H1 (cell line): ENCODE measurements around the gene ZNF536. TPM values are rescaled to one million over a fixed set of nuclear protein-coding genes. Genes with fewer than 3 reads are reported as not detected.

Source experiments
- CTCF ChIA-PET: fragments of 300-600 bp; sonication (Branson Sonifier 250); formaldehyde crosslinking; loops from one replicate; lab custom pipeline; 2021; ENCODE audit not compliant: partially characterized antibody; lab: Charles Lee
- POLR2A ChIA-PET: fragments of 300-600 bp; sonication (Branson Sonifier 250); formaldehyde crosslinking; loops from one replicate; lab custom pipeline; 2021; ENCODE audit warnings: inconsistent platforms; ENCODE audit not compliant: partially characterized antibody; lab: Charles Lee
- DNase-seq, 2 experiments: peaks; one replicate each; pipeline versions ENCODE4 v3.0.0 to v3.0.0-alpha.2; 2010 to 2022; ENCODE audit warnings: low spot score in 2 of 2, low read depth in 1 of 2, mixed read lengths in 1 of 2
- FAIRE-seq: peaks from 2 replicates; lab custom pipeline; 2011; peaks lifted over from hg19 to GRCh38; lab: Jason Lieb, UNC
- H2AFZ ChIP-seq: 2 replicates; pipeline ENCODE4 v1.8.1; 2012; ENCODE audit warnings: low read length, inconsistent platforms
- H2AK5ac ChIP-seq: 2 replicates; pipeline ENCODE4 v1.6.1; 2013; ENCODE audit warnings: low read depth, low read length
- H2BK120ac ChIP-seq: replicated peaks from 2 replicates; pipeline ENCODE3; 2013; ENCODE audit warnings: low read depth, low read length, inconsistent platforms
- H2BK12ac ChIP-seq: 2 replicates; pipeline ENCODE4 v1.6.1; 2013; ENCODE audit warnings: low read depth, low read length
- H2BK15ac ChIP-seq: 2 replicates; pipeline ENCODE4 v1.6.1; 2013; ENCODE audit warnings: low read length
- H2BK20ac ChIP-seq: 2 replicates; pipeline ENCODE4 v1.6.1; 2013; ENCODE audit warnings: low read length
- H2BK5ac ChIP-seq: 2 replicates; pipeline ENCODE4 v1.6.1; 2013; ENCODE audit warnings: low read depth, low read length
- H3K14ac ChIP-seq: 2 replicates; pipeline ENCODE4 v1.6.1; 2013; ENCODE audit warnings: inconsistent platforms; ENCODE audit not compliant: insufficient read length
- H3K18ac ChIP-seq: 2 replicates; pipeline ENCODE4 v1.6.1; 2013; ENCODE audit warnings: low read length; ENCODE audit errors: extremely low read depth
- H3K23ac ChIP-seq: 2 replicates; pipeline ENCODE4 v1.6.1; 2013; ENCODE audit warnings: inconsistent platforms; ENCODE audit not compliant: insufficient read length
- H3K23me2 ChIP-seq: 2 replicates; pipeline ENCODE4 v1.6.1; 2013; ENCODE audit warnings: low read depth, low read length
- H3K27ac ChIP-seq: 2 replicates; pipeline ENCODE4 v1.6.1; 2011; ENCODE audit warnings: low read depth, low read length, inconsistent platforms
- H3K27me3 ChIP-seq, 4 experiments: replicated peaks in 1 of 4; 1 replicate in 1 of 4; 2 replicates in 3 of 4; pipeline versions ENCODE4 v1.6.1 to v1.8.1; 2011 to 2013; ENCODE audit warnings: low read length in 3 of 4, mild to moderate bottlenecking in 3 of 4, inconsistent platforms in 2 of 4, mixed read lengths in 2 of 4, moderate library complexity in 1 of 4; ENCODE audit not compliant: control insufficient read depth in 3 of 4, insufficient read depth in 3 of 4; ENCODE audit errors: extremely low read depth in 1 of 4
- H3K36me3 ChIP-seq, 4 experiments: 2 replicates each; pipeline versions ENCODE4 v1.6.1 to v1.8.1; 2011 to 2013; ENCODE audit warnings: mild to moderate bottlenecking in 4 of 4, low read length in 3 of 4, moderate library complexity in 2 of 4, control low read depth in 1 of 4, inconsistent platforms in 1 of 4; ENCODE audit not compliant: insufficient read depth in 4 of 4, control insufficient read depth in 2 of 4
- H3K4ac ChIP-seq: replicated peaks from 2 replicates; pipeline ENCODE3; 2013; ENCODE audit warnings: low read length, low read depth, mixed read lengths, inconsistent platforms; ENCODE audit not compliant: insufficient read length
- H3K4me1 ChIP-seq, 4 experiments: replicated peaks in 1 of 4; 1 replicate in 1 of 4; 2 replicates in 3 of 4; pipeline versions ENCODE4 v1.6.1 to v1.8.1; 2011 to 2013; ENCODE audit warnings: low read length in 3 of 4, inconsistent platforms in 2 of 4, mixed read lengths in 1 of 4; ENCODE audit not compliant: insufficient read depth in 4 of 4, control insufficient read depth in 3 of 4
- H3K4me2 ChIP-seq, 2 experiments: 2 replicates each; pipeline versions ENCODE4 v1.6.1 to v1.8.1; 2011 to 2013; ENCODE audit warnings: low read depth in 2 of 2, low read length in 2 of 2, control low read depth in 1 of 2, inconsistent platforms in 1 of 2, mild to moderate bottlenecking in 1 of 2; ENCODE audit not compliant: insufficient read depth in 1 of 2
- H3K4me3 ChIP-seq, 4 experiments: fragments of 200-600, 300-600 bp in 1 of 4; sonication (generic), shearing (Covaris generic), sonication (Bioruptor Twin) in 1 of 4; 2 replicates each; pipeline versions ENCODE4 v1.5.1 to v1.8.1; 2011 to 2016; ENCODE audit warnings: low read length in 4 of 4, low read depth in 3 of 4, control low read depth in 2 of 4, inconsistent platforms in 2 of 4, mild to moderate bottlenecking in 2 of 4, mixed read lengths in 1 of 4, moderate library complexity in 1 of 4; ENCODE audit not compliant: insufficient read depth in 2 of 4; ENCODE audit errors: extremely low read depth in 1 of 4
- H3K56ac ChIP-seq: replicated peaks from 2 replicates; pipeline ENCODE3; 2013; ENCODE audit warnings: low read depth, mild to moderate bottlenecking, mixed read lengths, low read length, inconsistent platforms; ENCODE audit not compliant: insufficient read length
- H3K79me1 ChIP-seq: 2 replicates; pipeline ENCODE4 v1.6.1; 2013; ENCODE audit warnings: low read depth, low read length, control low read depth
- H3K79me2 ChIP-seq, 2 experiments: 2 replicates each; pipeline versions ENCODE4 v1.6.1 to v1.8.1; 2012 to 2013; ENCODE audit warnings: low read length in 2 of 2, mild to moderate bottlenecking in 2 of 2, inconsistent platforms in 1 of 2; ENCODE audit not compliant: insufficient read depth in 2 of 2, control insufficient read depth in 1 of 2
- H3K9ac ChIP-seq, 4 experiments: replicated peaks in 1 of 4; 1 replicate in 1 of 4; 2 replicates in 3 of 4; pipeline versions ENCODE4 v1.6.1 to v1.8.1; 2011 to 2013; ENCODE audit warnings: low read depth in 3 of 4, low read length in 3 of 4, control low read depth in 2 of 4, mild to moderate bottlenecking in 2 of 4, moderate library complexity in 2 of 4, inconsistent platforms in 1 of 4; ENCODE audit errors: extremely low read depth in 1 of 4
- H3K9me3 ChIP-seq, 2 experiments: 2 replicates each; pipeline versions ENCODE4 v1.6.1 to v1.8.1; 2012 to 2013; ENCODE audit warnings: mild to moderate bottlenecking in 2 of 2, moderate library complexity in 2 of 2, control low read depth in 1 of 2, inconsistent platforms in 1 of 2, low read depth in 1 of 2, low read length in 1 of 2, mixed read lengths in 1 of 2; ENCODE audit not compliant: insufficient read depth in 2 of 2
- H4K20me1 ChIP-seq, 2 experiments: replicated peaks in 1 of 2; 2 replicates each; pipeline versions ENCODE3 to v1.8.1; 2011 to 2013; ENCODE audit warnings: inconsistent platforms in 2 of 2, low read length in 2 of 2, mild to moderate bottlenecking in 1 of 2; ENCODE audit not compliant: insufficient read depth in 2 of 2, control insufficient read depth in 1 of 2
- H4K5ac ChIP-seq: 2 replicates; pipeline ENCODE4 v1.6.1; 2013; ENCODE audit warnings: low read length, low read depth, mixed read lengths, inconsistent platforms; ENCODE audit not compliant: insufficient read length
- H4K8ac ChIP-seq: 2 replicates; pipeline ENCODE4 v1.8.0; 2013; ENCODE audit warnings: mild to moderate bottlenecking, moderate library complexity, low read length, inconsistent platforms; ENCODE audit not compliant: insufficient read depth; ENCODE audit errors: extremely low read depth
- H4K91ac ChIP-seq: replicated peaks from 2 replicates; pipeline ENCODE3; 2013; ENCODE audit warnings: low read length, mixed read lengths, inconsistent platforms; ENCODE audit not compliant: insufficient read length
- ASH2L ChIP-seq: fragments of 200-600, 300-600 bp; sonication (generic); IDR thresholded peaks from one replicate; pipeline ENCODE4 v1.7.1; 2017; ENCODE audit warnings: low read length
- BACH1 ChIP-seq: IDR thresholded peaks from 2 replicates; pipeline ENCODE4 v1.6.1; 2012; ENCODE audit warnings: low read length, improper control_type of control experiment
- EP300 ChIP-seq, 2 experiments: IDR thresholded peaks; 1 replicate in 1 of 2; 2 replicates in 1 of 2; pipeline ENCODE4 v1.6.1; 2011 to 2012; ENCODE audit warnings: low read depth in 2 of 2, low read length in 2 of 2, mild to moderate bottlenecking in 2 of 2, borderline replicate concordance in 1 of 2, inconsistent platforms in 1 of 2, moderate library complexity in 1 of 2
- EZH2 ChIP-seq: fragments of 200-600 bp; sonication (generic); IDR thresholded peaks from 2 replicates; pipeline ENCODE4 v1.7.1; 2012; ENCODE audit warnings: low read depth, mild to moderate bottlenecking, moderate library complexity, low read length, inconsistent platforms; ENCODE audit not compliant: severe bottlenecking
- KDM4A ChIP-seq: IDR thresholded peaks from one replicate; pipeline ENCODE4 v1.7.1; 2012; ENCODE audit warnings: low read depth, mild to moderate bottlenecking, moderate library complexity, low read length, inconsistent platforms; ENCODE audit not compliant: severe bottlenecking
- PHF8 ChIP-seq: fragments of 200-600 bp; sonication (generic); conservative IDR thresholded peaks from 2 replicates; pipeline ENCODE4 v1.7.1; 2012; ENCODE audit warnings: low read depth, mild to moderate bottlenecking, inconsistent platforms, low read length, moderate library complexity
- RNF2 ChIP-seq: fragments of 200-900, 300-1000 bp; sonication (generic); IDR thresholded peaks from 2 replicates; pipeline ENCODE4 v1.7.1; 2016; ENCODE audit warnings: borderline replicate concordance, low read depth, mild to moderate bottlenecking, antibody characterized with exemption, low read length; ENCODE audit not compliant: poor library complexity, severe bottlenecking; ENCODE audit errors: missing control alignments
- RXRA ChIP-seq: IDR thresholded peaks from 2 replicates; pipeline ENCODE4 v1.6.1; 2011; ENCODE audit warnings: low read depth, mild to moderate bottlenecking, low read length, moderate library complexity; ENCODE audit not compliant: insufficient read depth
- SIX5 ChIP-seq: IDR thresholded peaks from 2 replicates; pipeline ENCODE4 v1.6.1; 2011; ENCODE audit warnings: mild to moderate bottlenecking, low read depth, low read length
- SUZ12 ChIP-seq: fragments of 200-600 bp; sonication (generic); IDR thresholded peaks from 2 replicates; pipeline ENCODE4 v1.6.1; 2012; ENCODE audit warnings: mild to moderate bottlenecking, inconsistent platforms, low read length, moderate library complexity, mixed read lengths
- YY1 ChIP-seq: IDR thresholded peaks from 2 replicates; pipeline ENCODE4 v1.6.1; 2011; ENCODE audit warnings: low read depth, mild to moderate bottlenecking, low read length
- WGBS, 2 experiments: shearing (Covaris generic) in 1 of 2; methylation state at CpG; one replicate each; pipeline versions ENCODE4 v1.1.6 to v1.1.7; 2013 to 2015; ENCODE audit warnings: low lambda C conversion rate in 2 of 2, mixed read lengths in 2 of 2, inconsistent platforms in 1 of 2, low coverage in 1 of 2, missing lambda C conversion rate in 1 of 2; ENCODE audit not compliant: insufficient replicate concordance in 2 of 2, insufficient coverage in 1 of 2, insufficient read length in 1 of 2; ENCODE audit errors: extremely low coverage in 1 of 2, missing lambda C conversion rate in 1 of 2; 5-methylcytosine and 5-hydroxymethylcytosine counted together
- polyA plus RNA-seq, 7 experiments: library from polyadenylated mRNA; depleted of rRNA in 3 of 7; stranded (reverse) in 5 of 7; unstranded in 2 of 7; fragments of >200 nt in 5 of 7; fragments of 200-250 nt in 2 of 7; gene quantifications; 1 replicate in 5 of 7; 2 replicates in 1 of 7; 4 replicates in 1 of 7; pipeline versions ENCODE4 v1.2.1 to v1.2.3, GENCODE V29; 2011 to 2013; ENCODE audit warnings: missing spikeins in 2 of 7, mixed read lengths in 2 of 7
- total RNA-seq: library from RNA; stranded (reverse); fragmentation: NEBNext Ultra II Directional; extraction: Animal tissue kit (Norgen Biotek cat#: 25700); gene quantifications from 2 replicates; pipeline ENCODE4 v1.2.1, GENCODE V29; 2021
- TF ChIP-seq, protein P1 (sequence below): IDR thresholded peaks from 2 replicates; pipeline ENCODE4 v1.6.1; 2012; ENCODE audit warnings: inconsistent platforms

ZNF536 gene
- total and polyA plus RNA-seq, 2 of the 8 experiments (the other 6 are each of a cell fraction or from before 2014, with no cell fraction given), result 0.09 to 0.11 TPM

DNA sequence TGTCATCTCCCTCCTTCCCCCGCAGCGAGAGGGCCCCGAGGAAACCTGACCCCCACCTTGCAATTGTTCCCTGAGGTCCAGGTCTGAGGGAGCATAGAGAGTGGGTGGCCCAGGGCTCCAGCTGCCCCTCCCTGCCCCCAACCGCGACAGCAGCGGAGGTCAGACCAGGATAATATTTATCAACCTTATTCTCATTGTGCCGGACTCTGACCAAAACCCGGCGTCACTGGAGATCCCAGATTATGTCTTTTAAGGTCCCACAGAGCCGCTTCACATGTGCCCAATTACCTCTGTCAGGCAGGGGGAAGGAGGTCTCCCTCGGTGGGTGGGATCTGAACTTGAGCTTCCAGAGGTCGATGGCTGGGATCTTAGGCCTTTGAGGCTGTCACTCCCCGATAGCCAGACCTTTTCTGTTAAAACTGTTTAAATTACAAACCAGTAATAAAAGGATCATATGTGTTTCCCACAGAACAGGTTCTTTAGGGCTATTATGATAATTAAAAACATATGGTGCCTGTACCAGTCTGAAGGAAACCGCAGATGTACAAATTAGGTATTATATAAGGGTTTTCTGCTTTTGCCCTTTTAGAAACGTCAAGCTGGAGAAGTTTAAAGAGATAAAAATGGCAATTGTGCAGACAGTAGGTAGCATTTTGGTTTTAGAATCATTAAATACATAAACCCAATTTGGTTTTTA is 195.5 kb downstream of the ZNF536 start:
- Histone ChIP-seq H3K4me2 (no peak overlapping the region), H4K8ac (no peak overlapping the region), H4K91ac (no peak overlapping the region), H3K4ac (no peak overlapping the region), H3K9ac (no peak overlapping the region), H3K18ac (no peak overlapping the region), H3K23me2 (no peaks in the 10 kb centered on the region), H3K36me3 (no peaks in the 10 kb centered on the region), H3K4me3 (no peak overlapping the region), H3K23ac (no peak overlapping the region), H2BK20ac (no peak overlapping the region), H2BK15ac (no peak overlapping the region), H2BK120ac (no peak overlapping the region), H3K9me3 (no peaks in the 10 kb centered on the region), H2AK5ac (no peak overlapping the region), H2BK12ac (no peak overlapping the region), H3K27me3 (no peaks in the 10 kb centered on the region), H4K20me1 (no peaks in the 10 kb centered on the region), H3K79me2 (no peaks in the 10 kb centered on the region), H2AFZ (no peak overlapping the region), H2BK5ac (no peak overlapping the region), H4K5ac (no peak overlapping the region), H3K27ac (no peak overlapping the region), H3K14ac (no peak overlapping the region), H3K56ac (no peak overlapping the region), H3K79me1 (no peaks in the 10 kb centered on the region), H3K4me1 (peaks cover 0 to 17% (median 9%) of the 10 kb centered on the region in 4 experiments; a peak in 6 of 7 replicates)
- POLR2A ChIA-PET, result no interaction called here
- 84% methylated on average over 15 of the region's 15 CpGs; no CpG with 5 or more reads in 1 of the 2 experiments for WGBS, 2 experiments
- no peak for DNase-seq
- no peak for FAIRE-seq
- CTCF ChIA-PET, result interaction anchor here (0.9 to 1.0 kb wide), 2 partner anchors 82 to 350 kb away, joined by 3 to 4 read pairs; no protein-coding TSS in a partner anchor
- TF ChIP-seq, protein P1, sequence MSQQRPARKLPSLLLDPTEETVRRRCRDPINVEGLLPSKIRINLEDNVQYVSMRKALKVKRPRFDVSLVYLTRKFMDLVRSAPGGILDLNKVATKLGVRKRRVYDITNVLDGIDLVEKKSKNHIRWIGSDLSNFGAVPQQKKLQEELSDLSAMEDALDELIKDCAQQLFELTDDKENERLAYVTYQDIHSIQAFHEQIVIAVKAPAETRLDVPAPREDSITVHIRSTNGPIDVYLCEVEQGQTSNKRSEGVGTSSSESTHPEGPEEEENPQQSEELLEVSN, result no peak
- TF ChIP-seq ASH2L (no peak), PHF8 (no peak), SUZ12 (no peak), BACH1 (no peak), KDM4A (no peak), RXRA (no peak), RNF2 (no peak), YY1 (no peak), EP300 (IDR thresholded peaks at IDR 0.05; ENCODE audit: borderline replicate concordance in 1 of 2, low read depth in 2 of 2, low read length in 2 of 2) (no peak), EZH2 (no peak), SIX5 (no peak)
